K562 (cell line): ENCODE results near the gene FASN. TPM values are rescaled to one million over a fixed set of nuclear protein-coding genes. Genes with fewer than 3 reads are reported as not detected.

Experiments used
- BRD9 ChIP-seq: fragments of 450-650 bp; IDR thresholded peaks from 2 replicates; pipeline ENCODE4 v1.6.1; 2018; ENCODE audit warnings: low read depth; ENCODE audit not compliant: partially characterized antibody
- CC2D1A ChIP-seq: fragments of 450-650 bp; IDR thresholded peaks from 2 replicates; pipeline ENCODE4 v1.6.1; 2017; ENCODE audit warnings: mild to moderate bottlenecking
- DLX4 ChIP-seq: fragments of 250-450 bp; sonication (Bioruptor Pico); IDR thresholded peaks from 2 replicates; pipeline ENCODE4 v1.6.1; 2021; ENCODE audit warnings: mild to moderate bottlenecking
- EGR1 ChIP-seq: fragments of 450-650 bp; conservative IDR thresholded peaks from 2 replicates; pipeline ENCODE4 v1.6.1; 2017; ENCODE audit warnings: mild to moderate bottlenecking
- EZH2 ChIP-seq: IDR thresholded peaks from 2 replicates; pipeline ENCODE4 v1.6.1; 2012; ENCODE audit warnings: low read depth, mild to moderate bottlenecking, inconsistent platforms, low read length, borderline replicate concordance
- FOXP1 ChIP-seq: sonication (generic); formaldehyde crosslinking; IDR thresholded peaks from 2 replicates; pipeline ENCODE4 v1.8.0; 2022; ENCODE audit warnings: mild to moderate bottlenecking, missing genetic modification reagents
- HBP1 ChIP-seq: fragments of 450-650 bp; formaldehyde crosslinking; IDR thresholded peaks from 2 replicates; pipeline ENCODE4 v1.4.0; 2022; ENCODE audit warnings: missing genetic modification characterization
- HMG20B ChIP-seq: fragments of 250-450 bp; sonication (Bioruptor Pico); IDR thresholded peaks from 2 replicates; pipeline ENCODE4 v1.5.0; 2021; ENCODE audit warnings: mild to moderate bottlenecking
- HSF4 ChIP-seq: fragments of 250-450 bp; sonication (Bioruptor Pico); IDR thresholded peaks from 2 replicates; pipeline ENCODE4 v2.1.2; 2022; ENCODE audit warnings: mild to moderate bottlenecking, moderate library complexity, borderline replicate concordance
- KLF10 ChIP-seq: fragments of 250-450 bp; sonication (Bioruptor Pico); IDR thresholded peaks from 2 replicates; pipeline ENCODE4 v1.6.1; 2021; ENCODE audit warnings: matching md5 sums
- SP2 ChIP-seq: IDR thresholded peaks from 2 replicates; pipeline ENCODE4 v1.6.1; 2011; ENCODE audit warnings: mild to moderate bottlenecking, low read depth, low read length, moderate library complexity; ENCODE audit not compliant: poor library complexity, severe bottlenecking; ENCODE audit errors: extremely low read depth
- SREBF2 ChIP-seq: sonication (generic); formaldehyde crosslinking; IDR thresholded peaks from 2 replicates; pipeline ENCODE4 v1.4.0; 2020; ENCODE audit warnings: mild to moderate bottlenecking, missing genetic modification reagents
- TEAD2 ChIP-seq: fragments of 450-650 bp; IDR thresholded peaks from 2 replicates; pipeline ENCODE4 v1.6.1; 2016; ENCODE audit warnings: missing genetic modification characterization, control low read depth, missing compliant biosample characterization
- ZNF174 ChIP-seq: fragments of 250-450 bp; sonication (Bioruptor Pico); IDR thresholded peaks from 2 replicates; pipeline ENCODE4 v1.4.0; 2020; ENCODE audit warnings: mild to moderate bottlenecking
- ZNF280B ChIP-seq: fragments of 250-450 bp; sonication (Bioruptor Pico); IDR thresholded peaks from 2 replicates; pipeline ENCODE4 v1.5.1; 2021; ENCODE audit warnings: mild to moderate bottlenecking
- ZNF57 ChIP-seq: fragments of 450-650 bp; formaldehyde crosslinking; IDR thresholded peaks from 2 replicates; pipeline ENCODE4 v1.4.0; 2020; ENCODE audit warnings: mild to moderate bottlenecking, moderate library complexity
- ZNF639 ChIP-seq, 2 experiments: fragments of 200-800 bp in 1 of 2; sonication (Bioruptor generic) in 1 of 2; sonication (generic) in 1 of 2; formaldehyde crosslinking in 1 of 2; IDR thresholded peaks in 1 of 2; conservative IDR thresholded peaks in 1 of 2; 2 replicates each; pipeline versions ENCODE4 v1.5.0 to v1.6.1; 2016 to 2020; ENCODE audit warnings: missing compliant biosample characterization in 1 of 2, missing genetic modification characterization in 1 of 2, missing genetic modification reagents in 1 of 2
- ZNF785 ChIP-seq: fragments of 250-450 bp; sonication (Bioruptor Pico); IDR thresholded peaks from 2 replicates; pipeline ENCODE4 v1.4.0; 2020; ENCODE audit warnings: mild to moderate bottlenecking
- polyA plus RNA-seq, 8 experiments: library from polyadenylated mRNA; depleted of rRNA in 4 of 8; stranded (reverse) in 5 of 8; unstranded in 3 of 8; fragments of >200 nt; fragmentation: Nextera tagmentation in 2 of 8; fragmentation: Illumina TruSeq in 1 of 8; extraction: Ambion mirVana in 2 of 8; extraction: Trizol in 1 of 8; gene quantifications; 2 replicates each; pipeline versions ENCODE4 v1.2.1 to v1.2.3, GENCODE V29; 2011 to 2014; ENCODE audit warnings: inconsistent platforms in 1 of 8, missing spikeins in 1 of 8
- total RNA-seq, 7 experiments: library from RNA; depleted of rRNA in 6 of 7; stranded (reverse); fragments of >200 nt in 6 of 7; fragmentation: Illumina TruSeq in 2 of 7; extraction: Trizol in 2 of 7; gene quantifications; 2 replicates each; pipeline versions ENCODE4 v1.2.1 to v1.2.3, GENCODE V29; 2011 to 2021; ENCODE audit warnings: low replicate concordance in 1 of 7
- TF ChIP-seq, protein P1 (sequence below): IDR thresholded peaks from 2 replicates; pipeline ENCODE4 v1.6.1; 2011; ENCODE audit not compliant: insufficient read length; ENCODE audit errors: extremely low read depth
- TF ChIP-seq, protein P2 (sequence below): fragments of 450-650 bp; formaldehyde crosslinking; conservative IDR thresholded peaks from 2 replicates; pipeline ENCODE4 v1.4.0; 2022; ENCODE audit warnings: mild to moderate bottlenecking, missing genetic modification characterization

The FASN gene
- total and polyA plus RNA-seq, 9 of the 15 experiments (the other 6 are each of a cell fraction or from before 2014, with no cell fraction given) = 0.15 to 663 (median 49.9) TPM

- no peak for TF ChIP-seq ZNF174 (CRISPR knock-in tag)
- TF ChIP-seq, protein P1, sequence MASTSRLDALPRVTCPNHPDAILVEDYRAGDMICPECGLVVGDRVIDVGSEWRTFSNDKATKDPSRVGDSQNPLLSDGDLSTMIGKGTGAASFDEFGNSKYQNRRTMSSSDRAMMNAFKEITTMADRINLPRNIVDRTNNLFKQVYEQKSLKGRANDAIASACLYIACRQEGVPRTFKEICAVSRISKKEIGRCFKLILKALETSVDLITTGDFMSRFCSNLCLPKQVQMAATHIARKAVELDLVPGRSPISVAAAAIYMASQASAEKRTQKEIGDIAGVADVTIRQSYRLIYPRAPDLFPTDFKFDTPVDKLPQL = no peak
- no peak for TF ChIP-seq SREBF2
- no peak for TF ChIP-seq ZNF280B (CRISPR knock-in tag)
- TF ChIP-seq BRD9 = no peak
- TF ChIP-seq, protein P2, sequence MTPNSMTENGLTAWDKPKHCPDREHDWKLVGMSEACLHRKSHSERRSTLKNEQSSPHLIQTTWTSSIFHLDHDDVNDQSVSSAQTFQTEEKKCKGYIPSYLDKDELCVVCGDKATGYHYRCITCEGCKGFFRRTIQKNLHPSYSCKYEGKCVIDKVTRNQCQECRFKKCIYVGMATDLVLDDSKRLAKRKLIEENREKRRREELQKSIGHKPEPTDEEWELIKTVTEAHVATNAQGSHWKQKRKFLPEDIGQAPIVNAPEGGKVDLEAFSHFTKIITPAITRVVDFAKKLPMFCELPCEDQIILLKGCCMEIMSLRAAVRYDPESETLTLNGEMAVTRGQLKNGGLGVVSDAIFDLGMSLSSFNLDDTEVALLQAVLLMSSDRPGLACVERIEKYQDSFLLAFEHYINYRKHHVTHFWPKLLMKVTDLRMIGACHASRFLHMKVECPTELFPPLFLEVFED (CRISPR knock-in tag) = no peak
- TF ChIP-seq HSF4 (CRISPR knock-in tag) = no peak
- 0 out of 4 replicates have a peak, but pooled peaks of 1 of the 2 experiments have one; percentile 10 for TF ChIP-seq ZNF639 (CRISPR knock-in tag; conservative IDR thresholded peaks at IDR 0.05 in 1 of 2, IDR thresholded peaks at IDR 0.05 in 1 of 2)
- 0 out of 2 replicates have a peak, but pooled peaks have one; percentile 11 for TF ChIP-seq ZNF57 (CRISPR knock-in tag)
- TF ChIP-seq DLX4 (CRISPR knock-in tag) = no peak
- TF ChIP-seq EGR1 = peak; percentile 33; the same call in 1 of the 2 replicates
- no peak for TF ChIP-seq TEAD2 (tag)
- 0 out of 2 replicates have a peak, but pooled peaks have one; percentile 36 for TF ChIP-seq HMG20B (CRISPR knock-in tag)
- TF ChIP-seq HBP1 (CRISPR knock-in tag) = no peak
- no peak for TF ChIP-seq CC2D1A
- no peak for TF ChIP-seq KLF10
- TF ChIP-seq ZNF785 (CRISPR knock-in tag) = no peak
- no peak for TF ChIP-seq SP2
- TF ChIP-seq FOXP1 (CRISPR knock-in tag) = 0 out of 2 replicates have a peak, but pooled peaks have one; percentile 39
- no peak for TF ChIP-seq EZH2
Measured at GRCh38 chr17:82098939-82099763, 1.1 kb upstream of the FASN start (continued).
